SK-N-MC (cell line): ENCODE data around the gene CWC27.
"Not testable (repeated sequence)": the region's sequence is repeated elsewhere in the genome, so short reads cannot be mapped to it uniquely, and the experiment has no call there.

Experiments
- DNase-seq: peaks from one replicate; pipeline ENCODE4 v3.0.0-alpha.2; 2011; ENCODE audit warnings: low read depth, low spot score
- H3K27ac ChIP-seq: fragments of 200-600 bp; sonication (generic); 2 replicates; pipeline ENCODE4 v1.5.1; 2016; ENCODE audit warnings: mixed run types
- H3K36me3 ChIP-seq: fragments of 200-600 bp; sonication (generic); 2 replicates; pipeline ENCODE4 v1.6.1; 2017; ENCODE audit warnings: antibody characterized with exemption, low read length, mixed read lengths; ENCODE audit not compliant: insufficient read depth
- H3K4me3 ChIP-seq: fragments of 200-600 bp; sonication (generic); 2 replicates; pipeline ENCODE4 v1.5.1; 2016
- H3K9ac ChIP-seq: fragments of 200-600 bp; sonication (generic); 2 replicates; pipeline ENCODE4 v1.8.0; 2017; ENCODE audit warnings: mixed run types, mixed read lengths; ENCODE audit not compliant: insufficient read length
- H3K9me3 ChIP-seq: fragments of 200-600 bp; sonication (generic); 2 replicates; pipeline ENCODE4 v1.6.1; 2017; ENCODE audit warnings: low read depth, mild to moderate bottlenecking, antibody characterized with exemption, low read length, moderate library complexity, mixed read lengths
- EZH2 ChIP-seq: fragments of 200-600 bp; sonication (generic); IDR thresholded peaks from one replicate; pipeline ENCODE4 v1.6.1; 2017; ENCODE audit warnings: antibody characterized with exemption
- FOXP2 ChIP-seq: optimal IDR thresholded peaks from 2 replicates; pipeline ENCODE3; 2011; ENCODE audit warnings: mild to moderate bottlenecking, moderate library complexity; ENCODE audit not compliant: insufficient read depth; ENCODE audit errors: extremely low read length, control extremely low read depth
- POLR2AphosphoS5 ChIP-seq: IDR thresholded peaks from 2 replicates; pipeline ENCODE4 v1.6.1; 2012; ENCODE audit warnings: mild to moderate bottlenecking, low read depth, low read length, borderline replicate concordance

CWC27 gene

GRCh38 chr5:64887910-64888309 lies 119.2 kb downstream of the CWC27 start:
- Histone ChIP-seq H3K9me3 (no peaks in the 10 kb centered on the region), H3K4me3 (no peak overlapping the region), H3K36me3 (no peaks in the 10 kb centered on the region), H3K9ac (no peak overlapping the region), H3K27ac (no peak overlapping the region)
- TF ChIP-seq FOXP2 (no peak), POLR2AphosphoS5 (no peak), EZH2 (no peak)
- no peak for DNase-seq

DNA sequence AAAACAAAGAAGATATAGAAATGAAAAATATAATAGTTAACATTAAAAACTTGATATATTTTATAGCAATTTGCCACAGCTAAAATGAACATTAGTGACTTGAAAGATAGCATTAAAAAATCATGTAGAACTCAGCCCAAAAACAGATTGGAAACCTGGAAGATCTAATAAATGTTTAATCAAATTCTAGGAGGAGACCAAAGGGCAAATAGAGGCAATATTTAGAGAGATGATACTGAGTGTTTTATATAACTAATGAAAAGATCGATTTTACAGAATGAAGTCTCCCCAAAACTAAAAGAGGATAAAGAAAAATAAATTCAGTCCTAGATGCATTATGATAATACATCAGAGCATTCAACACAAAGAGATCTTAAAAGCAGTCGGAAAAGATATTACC lies 127.0 kb downstream of the CWC27 start:
- H3K9me3 ChIP-seq: no peaks in the 10 kb centered on the region; the same call in 1 of the 2 replicates
- no peak for DNase-seq
- TF ChIP-seq POLR2AphosphoS5: no peak
- no peak for TF ChIP-seq EZH2
- TF ChIP-seq FOXP2: no peak

GRCh38 chr5:64899838-64900237 lies 131.1 kb downstream of the CWC27 start:
- Histone ChIP-seq H3K9me3 (no peaks in the 10 kb centered on the region; the same call in 1 of the 2 replicates), H3K36me3 (no peaks in the 10 kb centered on the region), H3K4me3 (no peak overlapping the region), H3K9ac (no peak overlapping the region), H3K27ac (no peak overlapping the region)
- no peak for TF ChIP-seq POLR2AphosphoS5
- no peak for DNase-seq

More for the DNA sequence above, 127.0 kb downstream of the CWC27 start:
- Histone ChIP-seq H3K4me3 (no peak overlapping the region), H3K36me3 (no peaks in the 10 kb centered on the region), H3K27ac (no peak overlapping the region), H3K9ac (no peak overlapping the region)

DNA sequence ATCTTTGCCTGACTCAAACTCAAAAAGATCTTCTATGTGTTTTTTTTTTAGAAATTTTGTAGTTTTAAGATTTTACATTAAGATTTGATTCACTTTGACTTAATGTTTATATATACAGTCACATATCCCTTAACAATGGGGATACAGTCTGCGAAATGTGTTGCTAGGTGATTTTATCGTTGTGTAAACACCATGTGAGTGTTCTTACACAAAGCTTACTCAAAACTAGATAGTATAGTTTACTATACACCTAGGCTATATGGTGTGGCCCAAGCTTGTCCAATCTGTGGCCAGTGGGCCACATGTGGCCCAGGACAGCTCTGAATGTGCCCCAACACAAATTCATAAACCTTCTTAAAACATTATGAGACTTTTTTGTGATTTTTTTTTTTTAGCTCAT lies 131.9 kb downstream of the CWC27 start:
- Histone ChIP-seq H3K36me3 (no peaks in the 10 kb centered on the region), H3K4me3 (no peak overlapping the region), H3K9ac (no peak overlapping the region), H3K27ac (no peak overlapping the region), H3K9me3 (no peaks in the 10 kb centered on the region; the same call in 1 of the 2 replicates)
- DNase-seq: no peak
- TF ChIP-seq EZH2 (no peak), FOXP2 (no peak), POLR2AphosphoS5 (no peak)

DNA sequence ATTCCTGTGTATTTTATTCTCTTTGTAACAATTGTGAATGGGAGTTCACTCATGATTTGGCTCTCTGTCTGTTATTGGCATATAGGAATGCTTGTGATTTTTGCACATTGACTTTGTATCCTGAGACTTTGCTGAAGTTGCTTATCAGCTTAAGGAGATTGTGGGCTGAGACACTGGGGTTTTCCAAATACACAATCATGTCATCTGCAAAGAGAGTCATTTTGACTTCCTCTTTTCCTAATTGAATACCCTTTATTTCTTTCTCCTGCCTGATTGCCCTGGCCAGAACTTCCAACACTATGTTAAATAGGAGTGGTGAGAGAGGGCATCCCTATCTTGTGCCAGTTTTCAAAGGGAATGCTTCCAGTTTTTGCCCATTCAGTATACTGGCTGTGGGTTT lies 138.7 kb downstream of the CWC27 start:
- H3K4me3 ChIP-seq, H3K9ac ChIP-seq, H3K27ac ChIP-seq, H3K36me3 ChIP-seq, DNase-seq, H3K9me3 ChIP-seq: not testable (repeated sequence)

- no peak for DNase-seq
- no peaks in the 10 kb centered on the region for H3K9me3 ChIP-seq
- H3K9ac ChIP-seq: no peak overlapping the region
- no peak overlapping the region for H3K27ac ChIP-seq
- no peaks in the 10 kb centered on the region for H3K36me3 ChIP-seq
- H3K4me3 ChIP-seq: no peak overlapping the region
- no peak for TF ChIP-seq EZH2
- no peak for TF ChIP-seq POLR2AphosphoS5
- no peak for TF ChIP-seq FOXP2
Observed at GRCh38 chr5:64914396-64914795, 145.7 kb downstream of the CWC27 start.

DNA sequence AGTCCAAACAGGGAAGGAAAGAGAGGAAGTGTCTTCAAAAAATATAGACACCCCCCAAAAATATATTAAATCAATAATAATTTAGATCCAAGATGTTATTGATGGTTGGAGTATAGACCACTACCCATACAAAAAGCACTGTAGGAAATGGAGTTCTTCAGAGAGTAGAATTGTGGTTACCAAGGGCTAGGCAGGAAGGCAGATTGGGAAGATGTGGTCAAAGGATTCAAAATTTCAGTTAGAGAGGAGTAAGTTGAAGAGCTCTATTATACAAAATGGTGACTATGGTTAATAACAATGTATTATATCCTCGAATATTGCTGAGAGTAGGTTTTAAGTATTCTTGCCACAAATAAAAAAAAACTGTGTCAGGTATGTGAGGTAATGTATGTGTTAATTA lies 149.4 kb downstream of the CWC27 start:
- H3K27ac ChIP-seq: no peak overlapping the region
- no peaks in the 10 kb centered on the region for H3K36me3 ChIP-seq
- H3K9ac ChIP-seq: no peak overlapping the region
- 0 out of 2 replicates have a peak, but pooled peaks cover 3% of the 10 kb centered on the region for H3K9me3 ChIP-seq
- TF ChIP-seq EZH2 (no peak), FOXP2 (no peak), POLR2AphosphoS5 (no peak)
- no peak for DNase-seq
- no peak overlapping the region for H3K4me3 ChIP-seq

GRCh38 chr5:64921386-64921785 lies 152.7 kb downstream of the CWC27 start:
- Histone ChIP-seq H3K36me3 (no peaks in the 10 kb centered on the region), H3K9ac (no peak overlapping the region), H3K27ac (no peak overlapping the region), H3K4me3 (no peak overlapping the region), H3K9me3 (0 out of 2 replicates have a peak, but pooled peaks cover 3% of the 10 kb centered on the region)
- TF ChIP-seq EZH2 (no peak), POLR2AphosphoS5 (no peak), FOXP2 (no peak)
- DNase-seq: no peak

GRCh38 chr5:64923151-64923685 lies 154.5 kb downstream of the CWC27 start:
- TF ChIP-seq POLR2AphosphoS5 (no peak), FOXP2 (no peak), EZH2 (no peak)
- no peak for DNase-seq
- Histone ChIP-seq H3K36me3 (no peaks in the 10 kb centered on the region), H3K27ac (no peak overlapping the region), H3K9ac (no peak overlapping the region), H3K9me3 (0 out of 2 replicates have a peak, but pooled peaks cover 3% of the 10 kb centered on the region), H3K4me3 (no peak overlapping the region)
